Renal pelvis (tissue), 12 donors: Measurements from ENCODE around the gene MAP4K1. TPM values are rescaled to one million over a fixed set of nuclear protein-coding genes. Genes with fewer than 3 reads are reported as not detected.

Experiments
- DNase-seq: peaks from one replicate; pipeline ENCODE4 v3.0.0-alpha.2; 2013
- long read RNA-seq, 16 experiments: transcript quantifications; one replicate each; lab custom pipeline, GENCODE V29; 2026
- polyA plus RNA-seq, 3 donors: library from polyadenylated mRNA; unstranded; fragments of 120-200 nt; gene quantifications; one replicate each; pipeline ENCODE4 v1.2.1, GENCODE V29; 2013; ENCODE audit not compliant: insufficient read length in 3 of 3

Gene MAP4K1
- polyA plus RNA-seq: 1 to 10 TPM; 2.6 to 5.6 (median 4.7) TPM
- long read RNA-seq, donor 1, partial matches to known transcripts: 389 of 912 reads
- long read RNA-seq, donor 1, other reads (novel, unspliced or antisense): 523 of 912 reads
- long read RNA-seq, donor 2, partial matches to known transcripts: 186 of 546 reads
- long read RNA-seq, donor 2, other reads (novel, unspliced or antisense): 360 of 546 reads
- long read RNA-seq, donor 3, partial matches to known transcripts: 131 of 375 reads
- long read RNA-seq, donor 3, other reads (novel, unspliced or antisense): 244 of 375 reads
- long read RNA-seq, donor 4, partial matches to known transcripts: 816 of 816 reads
- long read RNA-seq, donor 4, other reads (novel, unspliced or antisense): 0 of 816 reads
- long read RNA-seq, donor 5: 0 reads
- long read RNA-seq, donor 6, partial matches to known transcripts: 216 of 483 reads
- long read RNA-seq, donor 6, other reads (novel, unspliced or antisense): 267 of 483 reads
- long read RNA-seq, donor 7: 0 reads
- long read RNA-seq, donor 8: 0 reads
- long read RNA-seq, donor 9, partial matches to known transcripts: 519 of 555 reads
- long read RNA-seq, donor 9, other reads (novel, unspliced or antisense): 36 of 555 reads
- long read RNA-seq, donor 10: 0 reads
- long read RNA-seq, donor 11: 0 reads
- long read RNA-seq, donor 12, partial matches to known transcripts: 220 of 605 reads
- long read RNA-seq, donor 12, other reads (novel, unspliced or antisense): 383 of 605 reads
- long read RNA-seq, donor 13: 0 reads
- long read RNA-seq, donor 14: 0 reads
- long read RNA-seq, donor 15, partial matches to known transcripts: 2,005 of 2,565 reads
- long read RNA-seq, donor 15, other reads (novel, unspliced or antisense): 560 of 2,565 reads
- long read RNA-seq, donor 16: 0 reads

DNA sequence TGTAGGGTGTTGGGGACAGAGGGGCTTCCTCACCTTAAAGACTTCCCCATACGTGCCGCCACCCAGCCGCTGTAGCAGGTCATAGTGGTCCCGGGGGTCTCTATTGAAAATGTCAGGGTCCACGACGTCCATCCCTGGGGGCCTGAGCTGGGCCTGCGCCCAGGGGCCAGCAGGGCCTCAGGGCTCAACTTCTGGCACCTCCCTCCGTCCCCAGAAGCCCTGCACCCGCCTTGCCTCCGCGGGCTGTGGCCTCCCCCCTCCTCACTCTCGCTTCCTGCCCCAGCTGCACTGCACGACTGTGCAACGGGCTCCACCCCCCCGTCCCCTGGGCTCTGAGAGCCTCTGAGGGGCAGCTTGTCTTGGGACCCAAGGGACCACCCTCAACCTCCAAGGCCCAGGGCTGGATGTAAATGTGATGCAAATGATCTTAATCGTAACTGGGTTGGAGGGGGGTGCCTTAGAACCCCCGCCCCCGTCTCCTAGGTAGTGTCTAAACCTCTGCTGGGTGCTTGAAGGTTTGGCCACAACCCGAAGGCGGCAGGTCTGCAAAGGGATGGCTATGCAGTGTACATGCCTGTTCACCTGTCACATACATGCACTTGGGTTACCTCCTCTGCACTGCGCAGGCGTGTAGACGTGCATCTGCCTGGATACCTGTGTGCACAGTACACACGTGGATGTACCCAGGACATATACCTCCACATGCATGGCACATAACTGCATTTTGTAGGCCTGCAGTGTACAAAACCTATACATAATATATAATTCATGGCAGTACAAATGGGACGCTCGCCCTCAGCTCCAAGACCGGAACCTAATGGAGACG lies at the start of gene MAP4K1:
Gene MAP4K1 (minus strand): TSS at position 190 of the 826 bp plus-strand sequence. CDS start 58 bp downstream, at position 132.
- DNase-seq: peak; percentile 4

- no peak for DNase-seq
These were observed 49.1 kb upstream of the MAP4K1 start for GRCh38 chr19:38666663-38667511.

DNA sequence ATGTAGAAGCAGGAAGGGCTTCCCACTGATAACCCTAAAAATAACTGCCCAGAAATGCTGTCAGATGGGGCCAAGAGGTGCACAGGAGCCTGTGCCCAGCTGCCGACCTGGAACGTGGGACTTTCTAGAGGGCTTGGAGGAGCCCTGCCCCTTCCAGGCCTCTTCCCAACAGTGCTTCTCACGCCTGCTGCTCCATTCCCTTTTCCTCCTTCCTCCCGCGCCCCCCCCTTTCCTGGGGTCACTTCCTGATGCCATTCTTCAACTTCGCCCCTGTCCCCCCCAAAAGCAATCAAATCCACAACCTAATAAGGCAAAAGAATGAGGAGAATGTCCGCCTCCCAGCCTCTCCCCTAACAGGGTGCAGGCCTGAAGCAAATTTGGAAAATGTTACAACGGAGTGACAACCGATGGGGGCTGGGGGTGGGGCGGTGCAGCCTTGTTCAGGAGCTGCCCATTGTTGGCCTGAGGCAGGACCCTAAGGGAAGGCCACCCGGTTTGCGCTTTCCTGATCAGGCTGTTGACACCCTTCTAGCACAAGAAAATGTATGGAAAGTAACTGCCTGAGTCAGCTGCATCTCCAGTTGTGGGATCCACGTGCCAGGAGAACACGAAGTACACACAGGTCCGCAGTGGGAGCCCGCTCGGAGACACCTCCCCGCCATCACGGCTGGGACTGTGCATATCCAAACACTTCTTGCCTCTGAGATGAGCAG lies 48.4 kb upstream of the MAP4K1 start:
- peak; percentile 92 for DNase-seq

GRCh38 chr19:38665219-38665931 lies 47.6 kb upstream of the MAP4K1 start:
- no peak for DNase-seq

DNA sequence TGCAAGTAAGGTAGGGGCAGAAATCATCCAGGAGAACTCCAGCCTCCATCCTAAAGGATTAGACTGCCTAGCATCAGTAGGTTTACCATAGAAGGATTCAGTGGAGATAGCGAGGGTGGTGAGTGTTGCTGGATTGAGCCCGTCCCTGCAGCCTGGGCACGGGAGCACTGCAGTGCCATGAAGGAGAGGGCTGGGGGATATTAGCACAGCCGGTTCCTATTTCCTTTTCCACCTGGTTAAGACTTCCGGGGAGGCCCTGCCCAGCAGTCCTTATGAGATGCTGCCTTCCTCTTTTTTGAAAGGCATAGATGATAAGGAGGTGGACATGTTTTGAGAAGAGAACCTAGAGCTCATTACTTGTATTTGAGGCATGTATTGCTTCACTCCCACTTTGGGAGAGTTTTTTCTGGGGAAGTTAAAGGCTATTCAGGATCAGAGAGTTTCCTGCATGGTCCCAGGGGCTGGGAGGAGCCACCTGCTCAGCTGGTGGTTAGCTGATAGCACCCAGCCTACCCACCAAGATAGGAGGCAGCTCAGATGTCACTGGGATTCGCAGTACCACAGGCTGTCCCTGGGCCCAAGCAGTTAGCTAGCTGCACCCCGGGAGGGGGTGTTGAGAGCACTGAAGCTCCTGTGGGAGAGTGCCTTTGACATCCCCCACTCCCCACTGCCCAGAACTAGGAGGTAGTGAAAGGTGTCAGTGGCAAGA lies 46.9 kb upstream of the MAP4K1 start:
- DNase-seq: no peak

GRCh38 chr19:38663957-38664502 lies 46.3 kb upstream of the MAP4K1 start:
- no peak for DNase-seq

- no peak for DNase-seq
These were observed 45.5 kb upstream of the MAP4K1 start for GRCh38 chr19:38663156-38663651.

DNA sequence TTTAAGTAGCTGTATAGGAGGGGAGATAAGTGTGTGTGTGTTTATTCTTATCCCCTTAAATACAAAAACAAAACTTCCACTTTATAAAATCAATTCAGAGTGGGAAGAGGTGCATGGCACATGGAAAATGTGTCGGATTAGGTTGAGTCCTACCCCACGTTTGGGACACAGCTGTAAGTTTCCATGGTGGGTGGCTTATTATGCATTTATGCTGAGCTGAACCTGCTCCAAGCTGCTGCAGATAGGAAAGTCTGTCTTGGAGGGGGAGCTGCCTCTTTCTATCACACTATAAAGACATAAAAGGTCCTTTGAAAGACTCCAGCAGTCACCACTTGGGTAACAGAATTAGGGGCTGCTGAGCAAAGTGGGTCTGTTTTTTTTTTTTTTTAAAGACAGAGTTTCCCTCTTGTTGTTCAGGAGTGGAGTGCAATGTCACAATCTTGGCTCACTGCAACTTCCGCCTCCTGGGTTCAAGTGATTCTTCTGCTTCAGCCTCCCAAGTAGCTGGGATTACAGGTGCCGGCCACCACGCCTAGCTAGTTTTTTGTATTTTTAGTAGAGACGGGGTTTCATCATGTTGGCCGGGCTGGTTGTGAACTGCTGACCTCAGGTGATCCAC lies 44.9 kb upstream of the MAP4K1 start:
- DNase-seq: no peak

DNA sequence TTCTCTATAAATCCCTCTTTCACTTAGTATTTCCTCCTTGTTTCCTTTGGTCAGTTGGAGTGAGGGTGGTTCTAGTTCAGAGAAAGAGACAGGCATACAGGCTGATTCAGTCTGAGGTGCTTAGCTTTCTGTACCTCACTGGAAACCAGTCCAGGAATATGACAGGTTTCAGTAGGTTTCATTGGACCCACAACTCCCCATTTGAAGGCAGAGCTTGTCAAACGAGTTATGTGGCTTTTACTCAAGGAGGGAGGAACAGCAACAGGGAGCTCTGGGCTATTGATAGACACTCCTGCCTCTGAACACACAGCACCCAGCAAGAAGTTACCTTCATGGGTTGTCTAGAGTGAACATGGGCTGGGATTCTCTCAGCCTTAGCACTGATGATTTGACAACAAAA lies 44.2 kb upstream of the MAP4K1 start:
- no peak for DNase-seq

DNA sequence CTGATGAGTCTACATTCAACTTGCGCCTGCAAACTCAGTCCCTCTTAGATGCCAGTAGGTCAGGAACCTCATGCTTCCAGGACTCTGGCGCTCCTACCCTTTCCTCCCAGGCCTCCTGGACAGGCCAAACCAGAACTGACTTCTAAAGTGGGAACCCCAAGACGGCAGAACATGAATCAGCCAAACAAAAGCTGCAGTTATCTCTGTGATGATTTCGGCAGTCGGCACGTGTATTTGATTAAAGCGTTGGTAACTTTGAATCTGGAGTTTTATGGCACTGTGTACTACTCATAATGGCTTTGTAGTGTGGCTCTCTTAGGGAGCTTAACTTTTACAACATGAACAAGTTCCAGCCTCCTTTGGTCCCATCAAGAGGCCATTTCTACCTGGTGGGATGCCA lies 43.4 kb upstream of the MAP4K1 start:
- DNase-seq: no peak

GRCh38 chr19:38660724-38661123 lies 43.0 kb upstream of the MAP4K1 start:
- DNase-seq: no peak

GRCh38 chr19:38658462-38659306 lies 40.9 kb upstream of the MAP4K1 start:
- DNase-seq: peak; percentile 87

DNA sequence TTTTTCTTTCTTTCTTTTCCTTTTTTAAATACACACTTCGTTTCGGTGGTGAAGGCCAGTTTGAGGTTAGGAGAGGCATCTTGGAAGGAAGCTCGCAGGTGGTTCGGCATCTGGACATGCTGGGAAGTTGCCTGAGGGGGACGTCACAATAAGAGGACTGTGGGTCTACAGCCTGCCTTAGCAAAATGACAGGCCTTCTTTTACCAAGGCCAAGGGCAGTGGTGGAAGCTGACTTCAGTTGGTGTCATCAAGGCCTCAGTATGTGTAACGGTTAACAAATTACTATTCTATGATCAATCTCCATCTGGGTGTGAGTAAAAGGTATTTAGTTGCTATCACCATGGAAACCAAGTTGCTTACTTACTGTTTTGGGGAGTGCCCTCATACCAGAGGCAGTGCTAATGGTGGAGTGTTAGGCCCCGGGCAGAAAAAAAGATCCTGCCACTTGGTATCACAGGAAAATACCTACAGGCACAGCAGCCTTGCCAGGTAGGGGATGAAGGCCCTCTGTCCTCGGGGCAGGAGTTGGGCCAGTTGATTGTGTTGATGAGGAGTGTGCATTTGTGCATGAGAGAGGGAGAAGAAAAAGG lies 40.0 kb upstream of the MAP4K1 start:
- no peak for DNase-seq

DNA sequence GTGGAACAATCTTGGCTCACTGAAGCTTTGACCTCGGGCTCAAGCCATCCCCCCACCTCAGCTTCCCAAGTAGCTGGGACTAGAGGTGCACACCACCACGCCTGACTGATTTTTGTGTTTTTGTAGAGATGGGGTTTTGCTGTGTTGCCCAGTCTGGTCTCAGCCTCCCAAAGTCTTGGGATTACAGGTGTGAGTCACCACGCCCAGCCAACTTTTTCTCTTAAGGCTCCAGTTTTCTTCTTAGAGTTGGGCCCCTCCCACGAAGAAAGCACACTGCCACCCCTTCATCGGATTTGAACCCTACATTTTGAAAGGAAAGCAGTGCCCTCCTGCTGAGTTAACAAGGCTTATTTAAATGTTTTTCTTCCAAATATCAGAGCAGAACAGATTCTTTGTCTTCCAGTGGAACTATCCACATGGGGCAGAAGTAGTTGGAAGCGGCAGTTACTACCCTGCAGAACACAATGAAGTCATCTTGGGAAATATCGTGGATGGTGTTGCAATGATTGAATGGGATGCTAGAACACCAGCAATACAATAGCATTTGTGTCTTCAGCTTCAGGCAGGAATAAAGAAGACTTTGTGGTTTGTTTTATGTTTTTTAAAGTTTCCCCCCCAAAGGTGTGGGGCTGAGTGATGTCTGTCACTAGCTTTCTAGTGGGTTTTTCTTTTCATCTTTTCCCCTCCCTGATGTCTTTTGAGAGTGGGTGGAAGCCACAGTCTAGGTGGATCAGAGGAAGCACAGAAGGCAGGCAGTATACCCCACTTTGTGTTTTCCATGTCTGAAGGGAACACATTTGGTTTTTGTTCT lies 38.6 kb upstream of the MAP4K1 start:
- DNase-seq: no peak

DNA sequence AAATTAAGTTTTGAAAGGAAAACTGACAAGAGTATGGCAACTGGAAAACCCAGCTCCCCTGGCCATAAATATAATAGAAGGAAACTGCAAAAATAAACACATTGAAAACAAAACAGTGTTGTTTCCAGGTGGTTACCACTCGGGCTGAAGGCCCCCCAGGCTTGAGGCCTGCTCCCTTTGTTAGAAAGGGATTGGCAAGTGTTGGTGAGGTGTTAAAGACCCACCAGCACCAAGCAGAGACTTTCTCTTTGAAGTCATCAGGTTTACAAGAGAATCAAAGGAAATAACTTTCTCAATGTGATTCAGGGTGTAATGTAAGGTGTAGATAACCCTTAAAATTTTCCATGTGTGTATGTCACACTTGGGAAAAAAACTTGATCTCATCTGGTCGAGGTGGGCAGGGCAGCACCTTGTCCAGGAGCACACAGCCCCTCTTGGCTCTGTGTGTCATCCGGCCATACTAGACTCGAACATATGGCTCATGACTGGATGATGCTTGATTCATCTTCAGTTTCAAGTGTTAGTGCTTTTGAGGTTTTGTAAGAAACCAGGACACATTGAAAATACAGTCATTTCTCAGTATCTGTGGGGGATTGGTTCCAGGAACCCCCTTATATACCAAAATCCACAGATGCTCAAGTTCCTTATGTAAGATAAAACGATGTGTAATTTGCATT lies 37.5 kb upstream of the MAP4K1 start:
- no peak for DNase-seq
